ENCODE results near the gene MYOM3.

- TF ChIP-seq TAF1 (IDR thresholded peaks at IDR 0.05; ENCODE audit: low read depth) (no peak), CEBPB (IDR thresholded peaks at IDR 0.05) (no peak), NFIC (IDR thresholded peaks at IDR 0.05) (no peak), MAX (IDR thresholded peaks at IDR 0.05) (no peak), USF1 (IDR thresholded peaks at IDR 0.05) (no peak), CREB1 (IDR thresholded peaks at IDR 0.05; ENCODE audit: low read depth) (no peak), YY1 (IDR thresholded peaks at IDR 0.05; ENCODE audit: low read depth) (no peak)
- TF ChIP-seq, protein P1, sequence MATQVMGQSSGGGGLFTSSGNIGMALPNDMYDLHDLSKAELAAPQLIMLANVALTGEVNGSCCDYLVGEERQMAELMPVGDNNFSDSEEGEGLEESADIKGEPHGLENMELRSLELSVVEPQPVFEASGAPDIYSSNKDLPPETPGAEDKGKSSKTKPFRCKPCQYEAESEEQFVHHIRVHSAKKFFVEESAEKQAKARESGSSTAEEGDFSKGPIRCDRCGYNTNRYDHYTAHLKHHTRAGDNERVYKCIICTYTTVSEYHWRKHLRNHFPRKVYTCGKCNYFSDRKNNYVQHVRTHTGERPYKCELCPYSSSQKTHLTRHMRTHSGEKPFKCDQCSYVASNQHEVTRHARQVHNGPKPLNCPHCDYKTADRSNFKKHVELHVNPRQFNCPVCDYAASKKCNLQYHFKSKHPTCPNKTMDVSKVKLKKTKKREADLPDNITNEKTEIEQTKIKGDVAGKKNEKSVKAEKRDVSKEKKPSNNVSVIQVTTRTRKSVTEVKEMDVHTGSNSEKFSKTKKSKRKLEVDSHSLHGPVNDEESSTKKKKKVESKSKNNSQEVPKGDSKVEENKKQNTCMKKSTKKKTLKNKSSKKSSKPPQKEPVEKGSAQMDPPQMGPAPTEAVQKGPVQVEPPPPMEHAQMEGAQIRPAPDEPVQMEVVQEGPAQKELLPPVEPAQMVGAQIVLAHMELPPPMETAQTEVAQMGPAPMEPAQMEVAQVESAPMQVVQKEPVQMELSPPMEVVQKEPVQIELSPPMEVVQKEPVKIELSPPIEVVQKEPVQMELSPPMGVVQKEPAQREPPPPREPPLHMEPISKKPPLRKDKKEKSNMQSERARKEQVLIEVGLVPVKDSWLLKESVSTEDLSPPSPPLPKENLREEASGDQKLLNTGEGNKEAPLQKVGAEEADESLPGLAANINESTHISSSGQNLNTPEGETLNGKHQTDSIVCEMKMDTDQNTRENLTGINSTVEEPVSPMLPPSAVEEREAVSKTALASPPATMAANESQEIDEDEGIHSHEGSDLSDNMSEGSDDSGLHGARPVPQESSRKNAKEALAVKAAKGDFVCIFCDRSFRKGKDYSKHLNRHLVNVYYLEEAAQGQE (IDR thresholded peaks at IDR 0.05; ENCODE audit: low read depth), result no peak
Measured at GRCh38 chr1:24124980-24125379, 13.0 kb upstream of the MYOM3 start.

Measured in Ishikawa (cell line).